ENCODE data around the gene LMLN.

- TF ChIP-seq POLR2AphosphoS5 (IDR thresholded peaks at IDR 0.05; ENCODE audit: low read depth, low read length): no peak
- TF ChIP-seq YY1 (IDR thresholded peaks at IDR 0.05; ENCODE audit: low read depth, low read length): no peak
- no peak for TF ChIP-seq SIN3A (conservative IDR thresholded peaks at IDR 0.05 in 1 of 2, IDR thresholded peaks at IDR 0.05 in 1 of 2; ENCODE audit: low read depth in 1 of 2, low read length in 2 of 2)
- TF ChIP-seq CTCF (IDR thresholded peaks at IDR 0.05; ENCODE audit: control extremely low read depth in 1 of 3, insufficient read depth in 1 of 3, low read depth in 1 of 3, low read length in 3 of 3): no peak
- no peak for TF ChIP-seq EGR1 (IDR thresholded peaks at IDR 0.05; ENCODE audit: borderline replicate concordance, low read depth, low read length)
- no peak for TF ChIP-seq POLR2A (IDR thresholded peaks at IDR 0.05; ENCODE audit: control extremely low read depth in 1 of 2, low read depth in 2 of 2, low read length in 2 of 2)
- TF ChIP-seq CREB1 (IDR thresholded peaks at IDR 0.05): no peak
- TF ChIP-seq USF2 (IDR thresholded peaks at IDR 0.05; ENCODE audit: low read length): no peak
- no peak for TF ChIP-seq EZH2 (IDR thresholded peaks at IDR 0.05; ENCODE audit: low read depth, low read length, severe bottlenecking)
Measured at GRCh38 chr3:198027045-198027798, 67.2 kb downstream of the LMLN start.

Data from H1 (cell line).